GM12874 (cell line): Measurements from ENCODE around the gene PPP1R1A.

Experiments
- CTCF ChIP-seq: IDR thresholded peaks from 2 replicates; pipeline ENCODE4 v1.5.1; 2011; ENCODE audit warnings: low read depth, mild to moderate bottlenecking, control low read depth, low read length, moderate library complexity; ENCODE audit not compliant: insufficient read depth

Gene PPP1R1A

GRCh38 chr12:54588110-54588889 is at the start of gene PPP1R1A:
TSS of gene PPP1R1A (minus strand) at chr12:54588659. CDS start at chr12:54588488, 171 bp downstream.
- TF ChIP-seq CTCF: no peak

GRCh38 chr12:54634795-54635194 is 46.3 kb upstream of the PPP1R1A start, which contains the start of gene LACRT:
TSS of gene LACRT (minus strand) at chr12:54634895. CDS start at chr12:54634841, 54 bp downstream.
- no peak for TF ChIP-seq CTCF

GRCh38 chr12:54631988-54632728 is 43.7 kb upstream of the PPP1R1A start:
- TF ChIP-seq CTCF: no peak

GRCh38 chr12:54631551-54631950 is 43.1 kb upstream of the PPP1R1A start:
- no peak for TF ChIP-seq CTCF

- no peak for TF ChIP-seq CTCF
Measured at GRCh38 chr12:54629925-54630324, 41.5 kb upstream of the PPP1R1A start.

GRCh38 chr12:54628186-54628846 is 39.9 kb upstream of the PPP1R1A start:
- TF ChIP-seq CTCF: no peak

- no peak for TF ChIP-seq CTCF
Measured at GRCh38 chr12:54627304-54627703, 38.8 kb upstream of the PPP1R1A start.
